ENCODE results near the gene SOCS1.
A peak's percentile ranks its signal among the peaks of the same experiment; 100 is the strongest.

The SOCS1 gene

DNA sequence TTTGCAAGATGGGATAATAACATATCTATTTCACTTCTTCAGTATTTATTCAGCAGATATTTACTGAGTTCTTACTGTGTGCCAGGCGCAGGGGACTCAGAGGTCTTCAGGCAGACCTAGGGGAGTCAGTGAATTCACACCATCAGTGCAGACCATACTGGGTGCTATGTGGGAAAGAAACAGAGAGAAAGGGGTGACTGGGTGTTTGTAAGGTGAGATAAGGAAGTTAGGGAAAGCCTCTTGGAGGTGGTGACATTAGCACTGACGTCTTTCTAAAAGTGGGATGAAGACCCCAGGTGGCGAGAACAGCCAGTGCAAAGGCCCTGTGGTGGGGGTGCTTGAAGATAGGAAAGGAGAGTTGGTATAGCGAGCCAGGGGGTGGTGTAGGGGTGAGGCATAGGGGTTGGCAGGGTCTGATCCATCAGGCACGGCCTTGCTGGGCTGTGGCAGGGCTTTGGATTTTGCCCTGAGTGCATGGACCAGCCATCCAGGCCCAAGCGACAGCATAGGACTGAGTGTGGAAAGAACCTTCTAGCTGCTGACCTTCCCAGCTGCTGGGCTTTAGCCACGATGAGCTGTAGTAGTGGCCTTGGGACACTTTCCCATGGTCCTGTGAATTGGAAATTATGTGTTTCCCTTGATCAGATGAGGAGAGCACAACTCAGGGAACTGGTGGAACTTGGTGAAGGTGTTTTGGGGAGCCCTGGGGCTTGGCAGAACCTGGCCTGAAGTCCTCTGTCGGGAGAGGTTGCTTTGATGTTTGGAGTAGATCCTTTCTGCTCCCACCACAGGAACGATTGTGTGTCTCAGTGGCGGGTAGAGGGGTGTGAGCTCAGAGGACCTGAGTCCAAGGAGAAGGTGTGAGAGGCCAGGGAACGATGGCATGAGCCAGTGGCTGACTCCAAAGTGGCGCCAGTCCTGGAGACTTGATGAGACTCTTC lies 3.9 kb upstream of the SOCS1 start:
- no peak for DNase-seq

GRCh38 chr16:11258553-11259492 lies 2.8 kb upstream of the SOCS1 start:
- DNase-seq: peak; percentile 73

DNA sequence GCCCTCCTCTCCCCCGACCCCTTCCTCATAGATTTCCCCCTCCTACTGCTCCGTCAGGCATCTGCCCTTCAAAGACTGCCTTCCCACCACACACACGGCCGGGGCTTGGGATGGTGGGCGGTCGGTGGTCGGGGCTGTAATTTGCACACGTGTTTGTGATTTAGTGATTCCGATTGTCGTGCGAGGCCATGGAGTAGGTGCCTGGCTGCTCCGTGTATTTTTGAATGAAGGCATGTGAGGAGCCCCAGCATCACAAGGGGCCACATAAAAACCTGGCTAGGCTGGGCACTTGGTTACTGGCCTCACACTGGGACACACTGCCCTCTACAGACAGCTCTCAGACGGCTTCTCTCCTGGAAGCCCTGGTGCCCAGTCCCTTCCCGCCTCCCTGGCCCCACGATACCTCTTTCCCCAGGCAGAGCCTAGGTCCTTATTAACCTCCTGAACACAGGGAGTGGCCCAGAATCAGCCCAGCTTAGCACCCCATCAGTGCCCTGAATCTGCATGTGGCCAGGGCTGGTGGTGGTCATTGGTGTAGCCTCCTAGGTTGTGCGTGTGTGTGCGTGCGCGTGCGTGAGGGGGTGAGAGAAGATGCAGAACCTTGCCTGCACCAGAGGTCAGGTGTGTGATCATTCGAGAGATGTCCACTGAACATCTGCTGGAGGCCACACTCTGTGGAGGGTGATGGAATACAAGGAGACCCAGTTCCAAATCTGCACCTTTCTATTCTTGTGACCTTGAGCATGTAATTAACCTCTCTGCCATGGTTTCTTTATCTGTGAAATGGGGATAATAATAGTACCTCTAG lies 1.3 kb upstream of the SOCS1 start:
- DNase-seq: peak; percentile 84

- peak; percentile 81 for DNase-seq
Observed at GRCh38 chr16:11256661-11257130, 692 bp upstream of the SOCS1 start.

GRCh38 chr16:11254913-11255736 lies 879 bp downstream of the SOCS1 start:
- peak; percentile 86 for DNase-seq

- peak; percentile 69 for DNase-seq
Observed at GRCh38 chr16:11253995-11254912, 1.8 kb downstream of the SOCS1 start.

DNA sequence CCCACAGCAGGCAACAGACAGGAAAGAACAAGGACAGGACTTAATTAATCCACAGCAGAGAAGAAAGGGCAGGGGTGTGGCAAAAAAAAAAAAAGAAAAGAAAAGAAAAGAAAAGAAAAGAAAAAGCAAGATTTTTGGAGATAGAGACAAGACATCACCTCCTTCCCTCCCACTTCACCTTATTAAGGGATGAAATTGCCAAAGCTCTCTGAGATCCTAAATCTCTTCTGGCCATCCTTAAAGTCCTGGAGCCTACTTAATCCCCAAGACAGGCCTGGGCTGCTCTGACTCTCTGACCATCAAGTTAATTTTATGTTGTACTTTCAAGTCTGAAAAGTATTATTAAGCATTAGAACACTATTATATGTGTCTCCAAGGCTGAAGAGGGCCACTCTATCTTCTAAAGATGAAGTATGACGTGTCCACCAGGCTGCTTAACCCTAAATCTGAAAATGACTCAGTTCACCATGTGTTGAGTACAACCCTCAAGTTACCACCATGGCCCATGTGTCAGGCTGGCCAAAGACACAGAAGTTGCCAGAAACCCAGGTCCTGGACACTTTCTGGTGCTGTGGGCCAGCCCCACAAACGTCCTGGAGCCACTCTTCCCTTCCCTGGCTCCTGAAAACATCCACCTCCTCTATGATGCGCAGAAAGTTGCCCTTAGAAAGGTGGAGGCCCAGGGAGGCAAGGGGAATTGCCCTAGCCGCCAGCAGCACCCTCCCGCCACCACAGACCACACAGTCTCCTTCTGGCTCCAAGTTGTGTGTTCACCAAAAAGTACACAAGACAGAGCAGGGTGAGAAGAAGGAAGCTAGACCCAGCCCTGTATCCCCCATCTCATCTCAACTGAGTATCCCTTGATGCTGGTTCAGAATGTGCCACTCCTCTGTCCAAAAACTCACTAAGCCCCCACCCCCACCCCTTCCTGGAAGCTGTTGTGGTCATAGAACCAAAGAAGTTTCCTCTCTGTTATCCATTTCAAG lies 2.7 kb downstream of the SOCS1 start:
- peak; percentile 79 for DNase-seq

GRCh38 chr16:11252482-11252931 lies 3.5 kb downstream of the SOCS1 start:
- no peak for DNase-seq

GRCh38 chr16:11251525-11252481 lies 4.2 kb downstream of the SOCS1 start:
- DNase-seq: peak; percentile 90

GRCh38 chr16:11250786-11251524 lies 5.0 kb downstream of the SOCS1 start:
- DNase-seq: no peak

GRCh38 chr16:11250091-11250785 lies 5.8 kb downstream of the SOCS1 start:
- no peak for DNase-seq

DNA sequence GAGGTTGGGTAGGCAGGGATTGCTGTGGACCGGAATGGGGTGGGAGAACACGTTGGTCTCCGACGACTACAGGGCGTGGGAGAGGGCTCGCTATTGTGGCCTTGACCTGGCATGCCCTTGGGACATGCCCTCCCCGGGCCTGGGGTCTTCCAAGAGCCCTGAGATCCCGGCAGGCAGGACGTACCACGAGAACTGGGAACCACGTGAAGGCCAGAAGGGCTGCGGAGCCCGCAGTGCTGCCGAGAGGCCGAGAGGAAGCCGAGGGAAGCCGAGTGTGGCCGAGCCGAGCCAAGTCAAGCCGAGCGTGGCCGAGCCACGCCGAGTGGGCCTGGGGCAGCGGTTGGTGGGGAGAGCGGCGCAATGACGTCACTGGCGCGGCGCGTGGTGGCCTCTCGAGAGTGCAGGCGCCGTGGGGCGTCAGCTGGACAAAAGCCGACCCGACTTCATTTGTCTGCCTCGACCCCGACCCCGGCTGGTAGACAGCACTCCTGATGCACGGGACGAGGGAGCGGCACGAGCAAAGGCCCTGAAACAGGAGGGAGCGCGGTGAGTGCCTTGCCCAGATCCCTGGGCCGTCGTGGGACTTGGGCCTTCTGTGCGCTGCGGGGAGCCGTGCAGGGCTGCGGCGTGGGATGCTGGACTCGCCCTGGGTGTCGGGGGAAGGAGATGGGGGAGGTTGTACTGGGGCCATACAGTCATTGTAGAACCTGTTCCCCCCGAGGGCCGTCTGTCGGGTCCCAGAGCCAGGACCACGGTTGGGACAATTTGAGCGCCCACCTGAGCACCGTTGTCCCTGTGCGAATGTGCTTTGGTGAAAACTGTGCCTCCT lies 6.6 kb downstream of the SOCS1 start:
- DNase-seq: no peak

- DNase-seq: no peak
Observed at GRCh38 chr16:11248133-11248532, 7.9 kb downstream of the SOCS1 start.

- no peak for DNase-seq
Observed at GRCh38 chr16:11245988-11246387, 10.0 kb downstream of the SOCS1 start.

DNA sequence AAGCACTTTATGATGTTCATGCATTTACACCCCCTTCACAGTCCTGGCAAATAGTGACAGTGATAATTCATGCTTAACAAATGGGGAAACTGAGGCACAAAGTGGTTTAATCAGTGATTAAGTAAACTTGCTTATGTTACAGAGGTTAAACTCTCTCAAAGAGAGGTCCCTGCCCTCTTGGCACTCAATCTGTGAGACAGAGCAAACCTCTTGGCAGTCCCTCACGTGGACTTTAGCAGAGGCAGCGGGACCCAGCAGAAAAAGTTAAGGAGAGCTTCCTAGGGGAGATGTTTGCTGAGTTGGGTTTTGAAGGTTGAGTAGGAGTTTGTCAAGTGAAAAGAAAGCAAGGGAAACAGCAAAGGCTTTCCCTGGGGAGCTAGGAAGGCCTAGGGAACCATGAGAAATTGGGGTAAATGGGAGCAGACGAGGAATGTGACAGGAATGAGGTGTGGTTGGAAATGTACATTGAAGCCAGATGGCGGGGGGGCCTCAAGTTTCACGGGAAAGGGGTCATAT lies 10.7 kb downstream of the SOCS1 start:
- DNase-seq: no peak

All from activated effector memory CD4-positive, alpha-beta T cell treated with anti-CD3 and anti-CD28 coated beads, Interleukin-2, amount 50 U/mL, for 16 hours (primary cell).